ENCODE measurements around the gene CDH12. TPM values are rescaled to one million over a fixed set of nuclear protein-coding genes. Genes with fewer than 3 reads are reported as not detected.

CDH12 gene
- total and polyA plus RNA-seq, 7 donors = not detected

- Histone ChIP-seq H3K9me3 (no peaks in the 10 kb centered on the region), H3K27me3 (ENCODE audit: insufficient read depth in 3 of 3, low read length in 2 of 3) (no peaks in the 10 kb centered on the region), H3K36me3 (ENCODE audit: insufficient read depth in 1 of 2, low read depth in 1 of 2) (no peaks in the 10 kb centered on the region), H3K4me1 (no peaks in the 10 kb centered on the region), H3K27ac (no peak overlapping the region), H3K4me3 (no peak overlapping the region)
- WGBS, 3 donors = 10 to 24% (median 22%) methylated on average over 1 of the region's 1 CpG
- TF ChIP-seq CTCF (IDR thresholded peaks at IDR 0.05) = no peak
- intact Hi-C loops (cut with DNase I) = no loop called here
- DNase-seq (no peak), ATAC-seq (no peak)
Observed at GRCh38 chr5:22649074-22649473, 204.1 kb downstream of the CDH12 start.

- 44 to 57% (median 50%) methylated on average over 1 of the region's 1 CpG for WGBS, 3 donors
- ATAC-seq = no peak
- intact Hi-C loops (cut with DNase I) = no loop called here
Observed at GRCh38 chr5:22644859-22645258, 208.3 kb downstream of the CDH12 start.

GRCh38 chr5:22643356-22643755 lies 209.8 kb downstream of the CDH12 start:
- H3K4me1 ChIP-seq = no peaks in the 10 kb centered on the region
- DNase-seq = no peak
- no peak for TF ChIP-seq CTCF (IDR thresholded peaks at IDR 0.05)
- H3K9me3 ChIP-seq = peaks cover under 1% of the 10 kb centered on the region
- intact Hi-C loops (cut with DNase I) = no loop called here
- no peak overlapping the region for H3K27ac ChIP-seq
- H3K4me3 ChIP-seq = no peak overlapping the region
- H3K36me3 ChIP-seq (ENCODE audit: insufficient read depth in 1 of 2, low read depth in 1 of 2) = no peaks in the 10 kb centered on the region
- WGBS, 3 donors = 76 to 79% (median 76%) methylated on average over 2 of the region's 2 CpGs
- no peaks in the 10 kb centered on the region for H3K27me3 ChIP-seq (ENCODE audit: insufficient read depth in 3 of 3, low read length in 2 of 3)
- ATAC-seq = no peak

More at GRCh38 chr5:22644859-22645258, 208.3 kb downstream of the CDH12 start:
- no peak for TF ChIP-seq CTCF (IDR thresholded peaks at IDR 0.05)
- H3K9me3 ChIP-seq = no peaks in the 10 kb centered on the region
- H3K36me3 ChIP-seq (ENCODE audit: insufficient read depth in 1 of 2, low read depth in 1 of 2) = no peaks in the 10 kb centered on the region
- no peak overlapping the region for H3K4me3 ChIP-seq
- no peak for DNase-seq
- H3K4me1 ChIP-seq = no peaks in the 10 kb centered on the region
- H3K27me3 ChIP-seq (ENCODE audit: insufficient read depth in 3 of 3, low read length in 2 of 3) = no peaks in the 10 kb centered on the region
- no peak overlapping the region for H3K27ac ChIP-seq

- Histone ChIP-seq H3K4me3 (no peak overlapping the region), H3K27ac (no peak overlapping the region), H3K27me3 (ENCODE audit: insufficient read depth in 3 of 3, low read length in 2 of 3) (no peaks in the 10 kb centered on the region), H3K36me3 (ENCODE audit: insufficient read depth in 1 of 2, low read depth in 1 of 2) (no peaks in the 10 kb centered on the region), H3K9me3 (no peaks in the 10 kb centered on the region), H3K4me1 (no peaks in the 10 kb centered on the region)
- DNase-seq (no peak), ATAC-seq (no peak)
- no peak for TF ChIP-seq CTCF (IDR thresholded peaks at IDR 0.05)
- intact Hi-C loops (cut with DNase I) = no loop called here
- WGBS, 3 donors = 39 to 66% (median 59%) methylated on average over 3 of the region's 3 CpGs
Observed at GRCh38 chr5:22631683-22632082, 221.5 kb downstream of the CDH12 start.

- ATAC-seq (no peak), DNase-seq (no peak)
- Histone ChIP-seq H3K36me3 (ENCODE audit: insufficient read depth in 1 of 2, low read depth in 1 of 2) (no peaks in the 10 kb centered on the region), H3K9me3 (no peaks in the 10 kb centered on the region), H3K4me3 (no peak overlapping the region), H3K27ac (no peak overlapping the region), H3K27me3 (ENCODE audit: insufficient read depth in 3 of 3, low read length in 2 of 3) (no peaks in the 10 kb centered on the region), H3K4me1 (no peaks in the 10 kb centered on the region)
- WGBS, 3 donors = 79 to 87% (median 83%) methylated on average over 4 of the region's 4 CpGs
- no peak for TF ChIP-seq CTCF (IDR thresholded peaks at IDR 0.05)
- intact Hi-C loops (cut with DNase I) = no loop called here
Observed at GRCh38 chr5:22627029-22627428, 226.1 kb downstream of the CDH12 start.

Measured in psoas muscle (tissue), 8 donors.